Measurements from ENCODE around the gene CSRNP2. TPM values are rescaled to one million over a fixed set of nuclear protein-coding genes. Genes with fewer than 3 reads are reported as not detected.

Gene CSRNP2
- total and polyA plus RNA-seq, 2 experiments from 2014 or later, result 6.9 to 30.9 TPM

DNA sequence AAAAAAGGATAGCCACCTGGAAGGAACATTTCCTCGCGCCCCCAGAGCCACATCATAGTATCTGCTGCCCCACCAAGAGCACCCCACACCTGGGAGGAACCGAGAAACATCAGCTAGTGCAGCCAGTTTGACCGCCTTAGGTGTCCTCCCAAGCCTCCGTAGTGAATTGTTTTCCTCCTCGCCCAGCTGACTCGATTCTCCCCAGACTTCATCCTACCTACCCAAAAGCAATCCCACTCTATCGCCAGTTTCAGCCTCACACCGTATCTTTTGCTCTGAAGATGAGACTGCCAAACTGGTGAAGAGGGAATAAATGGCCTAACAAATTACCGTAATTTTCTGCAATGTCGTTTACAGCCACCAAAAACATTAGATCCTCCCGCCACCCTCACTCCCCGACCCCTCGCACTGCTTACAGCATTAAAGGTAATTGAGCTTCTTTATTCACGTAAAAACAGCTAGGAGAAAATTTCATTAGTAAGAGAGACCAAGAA, 56.0 kb downstream of the CSRNP2 start:
- Histone ChIP-seq H3K4me2 (peak overlapping the region; percentile 21; the same call in 1 of the 2 replicates), H3K4me3 (no peak overlapping the region), H3F3A (replicated peaks; ENCODE audit: low read depth) (peaks cover 5% of the 10 kb centered on the region; the same call in 1 of the 2 replicates), H3K27ac (ENCODE audit: low read depth) (no peak overlapping the region), H3K4me1 (ENCODE audit: insufficient read depth) (peaks cover 32% of the 10 kb centered on the region), H4K20me1 (replicated peaks; ENCODE audit: insufficient read depth) (no peaks in the 10 kb centered on the region), H3K27me3 (ENCODE audit: insufficient read depth) (no peaks in the 10 kb centered on the region), H3K36me3 (ENCODE audit: insufficient read depth) (no peaks in the 10 kb centered on the region), H3K79me2 (replicated peaks; ENCODE audit: insufficient read depth) (peaks cover 32% of the 10 kb centered on the region), H3K9me2 (ENCODE audit: insufficient read depth) (no peaks in the 10 kb centered on the region), H2AFZ (no peak overlapping the region)
- peaks cover 9% of the 10 kb centered on the region for H3K27me3 Mint-ChIP-seq (ENCODE audit: insufficient read depth, low read depth, poor library complexity)
- H3K4me3 Mint-ChIP-seq, result peak overlapping the region; percentile 35; the same call in 2 of the 3 replicates
- no peaks in the 10 kb centered on the region for H3K9me3 Mint-ChIP-seq
- H3K27ac Mint-ChIP-seq, result no peak overlapping the region
- peaks cover 36% of the 10 kb centered on the region for H3K4me1 Mint-ChIP-seq
- no peak for DNase-seq (ENCODE audit: low spot score)
- TF ChIP-seq ZNF114 (CRISPR knock-in tag; IDR thresholded peaks at IDR 0.05), result no peak
- no peak for TF ChIP-seq POLR2AphosphoS5 (IDR thresholded peaks at IDR 0.05; ENCODE audit: low read depth)
- TF ChIP-seq REST (IDR thresholded peaks at IDR 0.05; ENCODE audit: unreplicated experiment), result no peak
- H3K36me3 Mint-ChIP-seq (ENCODE audit: low read depth), result no peaks in the 10 kb centered on the region
- ATAC-seq, result no peak

DNA sequence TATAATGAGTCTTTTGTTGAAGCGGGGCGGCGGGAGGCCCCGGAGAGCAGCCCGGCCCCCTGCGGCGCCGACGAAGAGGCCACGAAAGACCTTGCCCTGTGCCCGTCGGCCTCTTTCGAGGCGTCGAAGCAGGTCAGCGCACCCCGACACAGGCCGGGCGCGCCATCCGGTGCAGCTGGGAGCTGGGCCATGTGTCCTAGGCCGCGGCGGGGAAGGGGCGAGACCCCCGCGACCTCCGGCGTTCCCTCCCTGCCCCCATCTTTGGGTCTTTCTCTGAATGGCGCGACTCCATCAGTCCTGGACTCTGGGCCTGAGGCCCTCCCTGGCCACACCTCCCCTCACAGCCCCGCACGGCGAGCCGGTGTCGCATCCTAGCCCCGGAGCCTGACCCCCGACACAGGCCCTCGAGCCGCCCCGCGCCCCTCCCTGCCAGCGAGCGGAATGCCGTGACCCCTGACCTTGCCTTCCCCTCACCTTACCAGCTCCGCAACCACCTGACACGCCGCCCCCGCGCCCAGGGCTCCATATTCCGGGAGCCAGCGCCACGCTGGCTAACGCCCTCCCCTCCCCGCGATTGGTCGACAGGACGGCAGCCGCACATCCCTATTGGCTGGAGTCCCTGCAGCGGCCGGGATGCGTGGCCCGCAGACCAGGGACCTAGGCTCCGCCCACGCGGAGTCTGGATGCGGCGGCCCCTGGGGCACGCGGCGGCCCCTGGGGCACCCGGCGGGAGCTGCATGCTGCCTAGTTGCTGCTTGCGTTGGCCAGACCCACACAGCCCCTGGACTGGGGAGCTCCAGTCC, 57.4 kb downstream of the CSRNP2 start, which contains the start of gene SLC11A2:
Gene SLC11A2 (minus strand): TSS at position 549 of the 803 bp plus-strand sequence. CDS start 15,656 bp downstream, outside the sequence.
- peaks cover 36% of the 10 kb centered on the region for H3K4me1 Mint-ChIP-seq
- TF ChIP-seq POLR2AphosphoS5 (IDR thresholded peaks at IDR 0.05; ENCODE audit: low read depth) (peak; percentile 84), CREB1 (CRISPR knock-in tag; IDR thresholded peaks at IDR 0.05; ENCODE audit: low read depth) (peak; percentile 71; the same call in 1 of the 2 replicates), EZH2 (IDR thresholded peaks at IDR 0.05; ENCODE audit: low read depth, unreplicated experiment) (no peak)
- peaks cover 45% of the 10 kb centered on the region for H3K79me2 ChIP-seq (replicated peaks; ENCODE audit: insufficient read depth)

More for the DNA sequence above, 57.4 kb downstream of the CSRNP2 start, which contains the start of gene SLC11A2:
- Mint-ChIP-seq H3K9me3 (no peaks in the 10 kb centered on the region), H3K4me3 (peak within 1 kb of the TSS; percentile 86), H3K36me3 (ENCODE audit: low read depth) (no peaks in the 10 kb centered on the region), H3K27me3 (ENCODE audit: insufficient read depth, low read depth, poor library complexity) (peaks cover 9% of the 10 kb centered on the region), H3K27ac (peak within 1 kb of the TSS; percentile 98)
- Histone ChIP-seq H3K4me3 (peak within 1 kb of the TSS; percentile 58), H2AFZ (peak within 1 kb of the TSS; percentile 72), H3K4me1 (ENCODE audit: insufficient read depth) (peaks cover 32% of the 10 kb centered on the region), H3K9me2 (ENCODE audit: insufficient read depth) (no peaks in the 10 kb centered on the region), H3K36me3 (ENCODE audit: insufficient read depth) (no peaks in the 10 kb centered on the region), H3K27me3 (ENCODE audit: insufficient read depth) (no peaks in the 10 kb centered on the region), H4K20me1 (replicated peaks; ENCODE audit: insufficient read depth) (0 out of 2 replicates have a peak, but pooled peaks cover 3% of the 10 kb centered on the region), H3K27ac (ENCODE audit: low read depth) (peak within 1 kb of the TSS; percentile 94), H3F3A (replicated peaks; ENCODE audit: low read depth) (peaks cover 5% of the 10 kb centered on the region; the same call in 1 of the 2 replicates), H3K4me2 (peak within 1 kb of the TSS; percentile 78)
- DNase-seq (ENCODE audit: low spot score) (peak; percentile 99), ATAC-seq (peak; percentile 90)
